ENCODE data around the gene KCNH2.

DNA sequence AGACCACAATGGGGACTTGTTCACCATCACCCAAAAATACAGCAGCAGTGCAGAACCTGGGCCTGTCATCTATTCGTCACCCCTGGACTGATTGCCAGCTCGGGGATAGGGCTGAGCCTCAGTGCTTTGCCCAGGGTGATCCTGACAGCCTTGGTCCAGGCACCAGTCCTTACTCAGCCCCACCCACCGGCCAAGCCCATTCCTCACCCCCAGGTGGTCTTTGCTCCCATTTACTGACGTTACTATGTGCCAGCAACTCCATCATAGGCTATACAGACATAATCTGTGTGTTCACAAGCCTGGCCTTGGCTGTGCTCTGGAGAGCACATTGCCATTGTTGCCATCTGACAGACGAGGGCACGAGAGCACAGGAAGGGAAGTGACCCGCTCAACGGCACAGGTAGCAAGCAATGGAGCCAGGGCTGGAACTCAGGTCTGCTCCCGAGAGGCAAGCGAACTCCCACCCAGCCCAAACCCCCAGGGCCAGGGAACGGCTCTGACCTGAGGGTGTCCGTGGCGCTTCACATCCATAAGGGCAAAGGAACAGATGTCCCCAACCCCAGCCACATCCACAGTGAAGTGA, 39.3 kb upstream of the KCNH2 start:
- TF ChIP-seq, protein P1, sequence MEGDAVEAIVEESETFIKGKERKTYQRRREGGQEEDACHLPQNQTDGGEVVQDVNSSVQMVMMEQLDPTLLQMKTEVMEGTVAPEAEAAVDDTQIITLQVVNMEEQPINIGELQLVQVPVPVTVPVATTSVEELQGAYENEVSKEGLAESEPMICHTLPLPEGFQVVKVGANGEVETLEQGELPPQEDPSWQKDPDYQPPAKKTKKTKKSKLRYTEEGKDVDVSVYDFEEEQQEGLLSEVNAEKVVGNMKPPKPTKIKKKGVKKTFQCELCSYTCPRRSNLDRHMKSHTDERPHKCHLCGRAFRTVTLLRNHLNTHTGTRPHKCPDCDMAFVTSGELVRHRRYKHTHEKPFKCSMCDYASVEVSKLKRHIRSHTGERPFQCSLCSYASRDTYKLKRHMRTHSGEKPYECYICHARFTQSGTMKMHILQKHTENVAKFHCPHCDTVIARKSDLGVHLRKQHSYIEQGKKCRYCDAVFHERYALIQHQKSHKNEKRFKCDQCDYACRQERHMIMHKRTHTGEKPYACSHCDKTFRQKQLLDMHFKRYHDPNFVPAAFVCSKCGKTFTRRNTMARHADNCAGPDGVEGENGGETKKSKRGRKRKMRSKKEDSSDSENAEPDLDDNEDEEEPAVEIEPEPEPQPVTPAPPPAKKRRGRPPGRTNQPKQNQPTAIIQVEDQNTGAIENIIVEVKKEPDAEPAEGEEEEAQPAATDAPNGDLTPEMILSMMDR (IDR thresholded peaks at IDR 0.05; ENCODE audit: low read depth, low read length, missing input control), result no peak
- TF ChIP-seq YY1 (IDR thresholded peaks at IDR 0.05), result no peak
